ENCODE data around the gene MLLT10.

MLLT10 gene

DNA sequence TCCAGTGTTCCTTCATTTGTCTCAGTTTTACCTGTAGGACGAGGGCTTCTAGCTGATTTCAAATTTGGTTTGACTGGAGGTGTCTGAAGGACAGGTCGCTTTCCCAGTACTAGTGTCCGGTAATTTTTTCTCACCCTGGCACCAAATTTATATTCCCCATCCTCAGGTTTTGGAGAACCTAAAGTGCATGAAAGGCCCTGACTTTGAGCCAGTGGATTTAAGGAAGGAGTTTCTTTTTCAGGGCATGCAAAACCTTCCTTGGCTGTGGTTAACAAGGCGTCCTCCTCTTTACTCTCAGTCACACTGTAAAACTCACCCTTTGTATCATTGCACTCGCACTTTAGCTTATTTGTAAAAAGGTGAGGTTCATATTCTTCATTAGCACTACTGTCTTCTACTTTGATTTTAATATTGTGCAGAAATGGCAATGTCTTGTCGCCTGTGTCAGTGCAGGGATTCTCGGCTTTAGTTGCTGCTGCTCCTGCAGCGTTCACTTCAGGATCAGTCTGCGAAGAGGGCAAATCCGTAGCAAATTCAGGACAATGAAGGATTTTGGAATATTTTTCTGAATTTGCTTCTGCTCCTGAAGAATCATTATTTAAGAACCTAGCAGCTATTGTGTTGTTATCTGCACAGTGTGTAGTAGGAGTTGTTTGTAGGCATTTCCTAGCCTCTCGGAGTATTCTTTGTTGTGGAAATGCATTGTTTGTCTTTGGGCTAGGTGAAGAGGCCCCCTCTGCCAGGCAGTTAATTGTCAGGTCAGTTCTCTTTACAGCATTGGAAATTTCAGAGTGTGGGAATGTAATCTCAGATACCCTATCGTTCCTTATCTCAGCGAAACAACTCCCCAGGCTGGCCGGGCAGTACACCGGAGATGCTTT, 18.4 kb upstream of the MLLT10 start:
- Histone ChIP-seq H3K79me2 (no peaks in the 10 kb centered on the region), H2AFZ (peak overlapping the region; percentile 81), H3K4me1 (peaks cover 12% of the 10 kb centered on the region), H3K9me3 (ENCODE audit: control insufficient read depth, low read length) (no peaks in the 10 kb centered on the region), H3K4me2 (ENCODE audit: low read length) (peak overlapping the region; percentile 78), H3K4me3 (ENCODE audit: low read depth, low read length) (peak overlapping the region; percentile 53), H3K36me3 (ENCODE audit: control insufficient read depth, insufficient read depth, low read length) (no peaks in the 10 kb centered on the region), H3K27ac (peak overlapping the region; percentile 57), H3K9ac (no peak overlapping the region), H3K27me3 (ENCODE audit: control insufficient read depth, insufficient read depth, low read length) (no peaks in the 10 kb centered on the region)
- TF ChIP-seq, protein P1, sequence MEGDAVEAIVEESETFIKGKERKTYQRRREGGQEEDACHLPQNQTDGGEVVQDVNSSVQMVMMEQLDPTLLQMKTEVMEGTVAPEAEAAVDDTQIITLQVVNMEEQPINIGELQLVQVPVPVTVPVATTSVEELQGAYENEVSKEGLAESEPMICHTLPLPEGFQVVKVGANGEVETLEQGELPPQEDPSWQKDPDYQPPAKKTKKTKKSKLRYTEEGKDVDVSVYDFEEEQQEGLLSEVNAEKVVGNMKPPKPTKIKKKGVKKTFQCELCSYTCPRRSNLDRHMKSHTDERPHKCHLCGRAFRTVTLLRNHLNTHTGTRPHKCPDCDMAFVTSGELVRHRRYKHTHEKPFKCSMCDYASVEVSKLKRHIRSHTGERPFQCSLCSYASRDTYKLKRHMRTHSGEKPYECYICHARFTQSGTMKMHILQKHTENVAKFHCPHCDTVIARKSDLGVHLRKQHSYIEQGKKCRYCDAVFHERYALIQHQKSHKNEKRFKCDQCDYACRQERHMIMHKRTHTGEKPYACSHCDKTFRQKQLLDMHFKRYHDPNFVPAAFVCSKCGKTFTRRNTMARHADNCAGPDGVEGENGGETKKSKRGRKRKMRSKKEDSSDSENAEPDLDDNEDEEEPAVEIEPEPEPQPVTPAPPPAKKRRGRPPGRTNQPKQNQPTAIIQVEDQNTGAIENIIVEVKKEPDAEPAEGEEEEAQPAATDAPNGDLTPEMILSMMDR (IDR thresholded peaks at IDR 0.05), result no peak

DNA sequence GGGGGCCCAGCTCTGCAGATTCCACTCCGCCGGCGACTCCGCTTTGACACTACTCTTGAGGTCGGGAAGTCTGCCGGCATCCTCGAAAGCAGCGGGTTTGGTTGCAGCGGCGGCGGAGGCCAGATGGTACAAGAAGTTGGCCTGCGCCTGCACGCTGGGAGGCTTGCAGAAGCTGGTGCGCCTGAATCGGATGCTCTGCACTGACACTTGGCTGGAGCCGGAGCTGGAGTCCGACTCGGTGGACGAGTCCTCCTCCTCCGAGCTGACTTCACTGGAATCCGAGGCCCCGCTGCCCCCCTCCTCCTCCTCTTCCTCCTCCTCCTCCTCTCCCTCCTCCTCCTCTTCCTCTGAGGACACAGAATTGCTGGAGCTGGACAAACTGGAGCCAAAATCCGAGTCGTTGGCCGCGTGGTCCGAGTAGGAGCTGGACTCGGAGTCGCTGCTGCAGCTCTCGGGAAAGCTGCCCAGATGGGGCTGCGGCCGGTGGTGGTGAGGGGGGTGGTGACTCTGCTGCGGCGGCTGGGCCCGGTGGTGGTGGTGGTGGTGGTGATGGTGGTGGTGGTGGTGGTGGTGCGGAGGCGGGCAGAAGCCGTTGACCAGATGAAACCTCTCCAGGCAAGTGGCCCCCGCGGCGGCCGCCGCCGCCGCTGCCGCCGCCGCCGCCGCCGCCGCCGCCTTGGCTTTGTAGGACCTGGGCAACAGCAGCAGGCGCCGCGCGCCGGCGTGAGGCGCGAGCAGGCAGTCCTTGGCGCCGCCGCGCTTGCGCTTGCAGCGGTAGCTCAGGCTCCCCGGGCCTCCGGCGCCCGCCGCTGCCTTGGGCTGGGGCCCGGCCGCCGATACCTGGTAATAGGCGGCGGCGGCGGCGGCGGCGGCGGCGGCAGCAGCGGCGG, 17.5 kb upstream of the MLLT10 start:
- peak overlapping the region; percentile 81 for H2AFZ ChIP-seq
- H3K4me3 ChIP-seq (ENCODE audit: low read depth, low read length), result peak overlapping the region; percentile 61
- peaks cover 12% of the 10 kb centered on the region for H3K4me1 ChIP-seq
- no peaks in the 10 kb centered on the region for H3K36me3 ChIP-seq (ENCODE audit: control insufficient read depth, insufficient read depth, low read length)
- no peaks in the 10 kb centered on the region for H3K9me3 ChIP-seq (ENCODE audit: control insufficient read depth, low read length)
- H3K27me3 ChIP-seq (ENCODE audit: control insufficient read depth, insufficient read depth, low read length), result no peaks in the 10 kb centered on the region
- TF ChIP-seq, protein P1 (IDR thresholded peaks at IDR 0.05), result no peak
- peak overlapping the region; percentile 70 for H3K27ac ChIP-seq
- peak overlapping the region; percentile 78 for H3K4me2 ChIP-seq (ENCODE audit: low read length)
- H3K9ac ChIP-seq, result no peak overlapping the region
- H3K79me2 ChIP-seq, result no peaks in the 10 kb centered on the region

GRCh38 chr10:21517134-21518031, 16.6 kb upstream of the MLLT10 start:
- Histone ChIP-seq H3K4me2 (ENCODE audit: low read length) (peak overlapping the region; percentile 94), H3K4me1 (peaks cover 12% of the 10 kb centered on the region), H2AFZ (peak overlapping the region; percentile 79), H3K27ac (peak overlapping the region; percentile 70), H3K36me3 (ENCODE audit: control insufficient read depth, insufficient read depth, low read length) (no peaks in the 10 kb centered on the region), H3K9ac (no peak overlapping the region), H3K9me3 (ENCODE audit: control insufficient read depth, low read length) (no peaks in the 10 kb centered on the region), H3K27me3 (ENCODE audit: control insufficient read depth, insufficient read depth, low read length) (no peaks in the 10 kb centered on the region), H3K4me3 (ENCODE audit: low read depth, low read length) (peak overlapping the region; percentile 61), H3K79me2 (no peaks in the 10 kb centered on the region)
- TF ChIP-seq, protein P1 (IDR thresholded peaks at IDR 0.05), result no peak

DNA sequence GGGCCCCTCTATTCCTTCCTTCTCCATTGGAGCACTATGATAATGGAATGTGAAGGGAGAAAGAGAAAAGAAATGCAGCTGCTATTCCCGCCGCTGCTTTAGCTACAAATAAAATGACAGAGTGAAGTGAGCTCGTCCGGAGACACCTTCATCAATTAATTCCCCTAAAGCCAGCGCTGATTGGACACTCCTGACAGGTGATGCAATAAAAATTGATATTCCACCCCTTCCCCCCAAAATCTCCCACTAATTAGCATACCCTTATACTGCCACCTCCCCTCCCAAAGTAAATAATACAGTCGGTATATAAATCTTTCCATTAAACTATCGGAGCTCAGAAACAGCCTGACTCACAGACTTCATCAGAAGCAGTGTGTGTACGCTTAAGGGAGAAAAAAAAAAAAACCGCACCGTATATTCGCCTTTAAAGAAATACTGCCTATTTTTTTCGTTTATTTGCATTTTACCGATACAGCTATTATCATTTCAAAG, 15.8 kb upstream of the MLLT10 start:
- TF ChIP-seq, protein P1 (IDR thresholded peaks at IDR 0.05), result no peak
- Histone ChIP-seq H3K4me2 (ENCODE audit: low read length) (peak overlapping the region; percentile 94), H3K9me3 (ENCODE audit: control insufficient read depth, low read length) (no peaks in the 10 kb centered on the region), H3K27ac (peak overlapping the region; percentile 70), H2AFZ (peak overlapping the region; percentile 79), H3K4me3 (ENCODE audit: low read depth, low read length) (peak overlapping the region; percentile 61), H3K27me3 (ENCODE audit: control insufficient read depth, insufficient read depth, low read length) (no peaks in the 10 kb centered on the region), H3K9ac (no peak overlapping the region), H3K79me2 (no peaks in the 10 kb centered on the region), H3K36me3 (ENCODE audit: control insufficient read depth, insufficient read depth, low read length) (no peaks in the 10 kb centered on the region), H3K4me1 (peaks cover 12% of the 10 kb centered on the region)
